NCI-H2227 (cell line): ENCODE measurements around the gene UBE2H.
A peak's percentile ranks its signal among the peaks of the same experiment; 100 is the strongest.

Source experiments
- DNase-seq: peaks from one replicate; lab custom pipeline; 2025; ENCODE audit not compliant: unreplicated experiment; lab: John Stamatoyannopoulos, UW

The UBE2H gene

DNA sequence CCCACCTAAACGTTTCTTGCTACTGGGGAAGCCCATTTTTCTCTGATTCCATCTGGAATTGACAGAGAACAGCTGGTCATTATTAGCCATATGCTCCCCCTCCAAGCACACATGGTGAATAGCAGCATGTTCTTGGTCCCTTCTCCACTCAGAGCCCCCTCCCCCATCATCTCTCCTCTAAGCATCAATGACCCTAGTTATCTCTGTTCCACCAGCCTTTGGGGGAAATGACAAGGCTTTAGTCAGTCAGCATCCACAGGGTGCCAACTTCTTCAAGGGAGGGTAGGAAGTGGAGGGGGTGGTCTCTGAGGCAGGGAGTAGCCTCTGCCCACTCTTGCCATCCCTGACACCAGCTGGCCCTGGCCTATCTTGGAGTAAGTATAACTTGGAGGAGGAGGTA is 163.1 kb downstream of the UBE2H start:
- DNase-seq: no peak

DNA sequence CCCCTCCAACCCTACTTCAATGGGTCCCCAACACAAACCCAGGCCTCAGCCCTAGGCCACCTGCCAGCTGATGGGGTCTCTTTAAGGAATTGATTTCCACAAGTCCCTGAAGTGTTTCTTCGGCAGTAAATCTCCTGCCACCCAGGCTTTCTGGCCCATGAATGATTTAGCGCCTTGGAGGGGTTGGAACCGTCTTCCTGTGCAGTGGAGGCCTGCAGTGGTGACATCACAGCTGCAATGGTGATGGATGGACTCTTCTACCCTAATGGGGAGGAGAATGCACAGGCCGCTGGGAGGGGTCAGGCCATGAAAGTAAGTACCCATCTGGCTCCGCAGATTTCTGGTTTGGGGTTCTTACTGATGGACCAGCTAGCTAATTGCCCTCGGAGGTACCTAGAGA is 163.8 kb downstream of the UBE2H start:
- no peak for DNase-seq

DNA sequence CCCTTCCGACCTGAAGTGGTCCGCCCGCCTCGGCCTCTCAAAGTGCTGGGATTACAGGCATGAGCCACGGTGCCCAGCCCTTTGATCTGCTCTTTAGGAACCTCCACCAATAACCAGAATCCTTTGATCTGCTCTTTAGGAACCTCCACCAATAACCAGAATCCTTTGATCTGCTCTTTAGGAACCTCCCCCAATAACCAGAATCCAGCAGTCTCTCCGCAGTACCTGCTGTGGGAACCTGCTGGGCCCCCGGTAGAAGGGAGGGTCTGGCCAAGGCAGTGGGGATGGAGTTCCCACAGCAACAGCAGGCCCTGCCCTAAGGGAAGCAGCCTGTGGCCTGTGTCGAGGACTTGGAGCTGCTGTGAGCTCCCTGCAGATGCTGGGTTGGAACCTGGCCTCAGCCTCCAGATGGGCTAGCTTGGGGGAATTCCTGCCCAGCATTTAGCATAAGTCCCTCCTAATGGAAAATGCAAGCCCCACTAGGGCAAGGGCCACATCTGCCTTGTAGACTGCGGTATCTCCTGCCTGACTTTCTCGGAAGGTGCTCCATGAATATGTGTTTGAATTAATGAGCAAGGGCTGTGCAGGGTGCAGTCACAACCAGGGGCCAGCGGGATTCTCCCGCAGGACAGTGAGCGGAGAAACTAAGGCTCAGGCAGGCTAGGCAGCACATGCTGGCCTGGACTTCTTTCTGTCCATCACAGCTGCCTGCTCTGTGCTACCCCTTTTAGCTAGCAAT is 165.8 kb downstream of the UBE2H start:
- no peak for DNase-seq

DNA sequence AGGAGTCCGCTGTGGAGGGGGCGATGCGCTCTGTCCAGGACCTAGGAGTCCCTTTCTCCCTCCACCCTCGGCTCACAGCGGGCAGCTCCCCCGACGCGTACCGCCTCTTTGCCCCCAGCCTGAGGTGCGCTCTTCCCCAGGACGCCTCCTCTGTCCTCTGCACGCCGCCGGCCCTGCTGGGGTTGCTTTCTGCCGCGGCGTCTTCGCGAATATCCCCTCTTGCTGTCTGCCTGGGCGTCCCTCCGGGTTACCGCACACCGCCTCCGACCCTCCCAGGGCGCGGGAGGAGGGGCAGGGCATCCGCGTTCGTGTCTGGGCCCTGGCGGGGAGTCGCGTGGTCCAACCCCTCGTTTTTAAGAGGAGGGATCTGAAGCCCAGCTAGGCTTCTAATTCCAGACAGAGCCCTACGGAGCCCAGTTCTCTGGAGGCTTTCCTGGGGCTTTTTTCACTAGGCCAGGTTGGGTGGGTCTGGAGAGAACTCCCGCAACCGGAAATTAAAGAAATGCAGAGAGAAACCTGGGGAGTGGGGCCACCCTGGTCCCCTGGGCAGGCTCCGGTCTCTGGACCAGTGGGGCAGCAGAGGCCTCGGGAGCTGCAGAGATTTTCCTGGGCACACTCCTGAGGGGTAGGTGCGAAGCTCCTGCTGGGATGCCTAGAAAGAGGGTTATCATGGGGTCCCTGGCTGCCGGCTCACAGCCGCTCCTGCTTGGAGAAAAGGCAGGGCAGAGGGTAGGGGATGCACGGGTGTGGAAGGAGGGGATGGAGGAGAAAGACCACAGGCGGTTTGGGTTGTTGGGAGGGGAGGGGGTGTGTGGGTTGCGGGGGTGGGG is 166.9 kb downstream of the UBE2H start:
- DNase-seq: no peak

DNA sequence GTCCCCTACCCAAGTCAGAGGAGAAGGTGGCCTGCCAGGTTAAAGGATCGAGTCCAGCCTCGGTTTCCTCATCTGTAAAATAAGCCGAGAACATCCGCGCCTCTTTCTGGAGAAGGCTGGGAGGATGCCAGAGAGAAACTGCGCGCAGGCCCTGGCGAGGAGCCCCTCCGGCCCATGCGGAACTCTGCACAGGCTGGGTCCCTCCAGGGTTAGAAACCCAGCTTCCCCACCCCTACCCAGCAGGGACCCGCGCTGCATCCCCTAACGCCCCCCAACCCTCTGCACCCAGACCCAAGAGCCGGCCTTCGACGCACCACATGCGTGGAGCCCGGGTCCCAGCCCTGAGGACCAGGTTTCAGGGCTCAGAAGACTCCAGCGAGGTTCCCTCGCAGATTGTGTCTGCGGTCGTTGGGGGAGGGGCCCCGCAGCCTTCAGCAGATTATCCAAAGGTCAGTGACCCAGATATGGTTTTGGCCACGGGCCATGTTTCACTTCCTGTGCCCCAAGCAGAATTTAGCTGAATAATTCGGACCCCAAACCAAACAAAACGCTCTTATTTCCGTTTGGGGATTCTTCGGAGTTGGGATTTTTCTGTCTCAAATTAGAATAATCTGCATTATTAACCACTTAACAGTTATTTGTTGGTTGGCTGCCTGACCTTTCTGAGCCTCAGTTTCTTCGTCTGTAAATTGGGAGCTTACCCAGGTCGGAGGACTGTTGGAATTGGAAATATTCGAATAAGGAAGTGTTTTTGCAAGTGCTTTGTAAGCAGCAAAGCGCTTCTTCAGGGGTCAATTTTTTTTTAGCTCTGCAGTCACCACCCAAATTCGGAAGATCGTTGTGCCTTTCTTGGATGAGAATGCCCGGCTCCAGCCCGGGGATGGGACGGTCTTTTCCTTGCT is 167.7 kb downstream of the UBE2H start:
- DNase-seq: no peak

GRCh38 chr7:129784437-129784782 is 168.3 kb downstream of the UBE2H start:
- DNase-seq: no peak

DNA sequence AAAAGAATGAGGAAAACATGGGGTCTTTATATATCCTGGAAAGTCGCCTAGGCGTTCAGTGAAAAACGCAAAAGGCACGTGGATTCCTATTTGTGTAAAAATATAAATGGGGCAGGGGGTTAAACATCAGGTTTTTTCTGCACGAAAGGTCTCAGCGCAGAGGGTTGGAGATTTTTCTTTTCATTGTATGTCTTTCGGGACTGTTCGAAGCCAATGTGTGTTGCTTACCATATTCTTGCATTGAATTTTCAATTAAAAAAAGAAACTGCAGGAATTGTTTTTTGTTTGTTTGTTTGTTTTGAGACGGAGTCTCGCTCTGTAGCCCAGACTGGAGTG is 169.2 kb downstream of the UBE2H start:
- DNase-seq: no peak

GRCh38 chr7:129782818-129783583 is 169.8 kb downstream of the UBE2H start:
- no peak for DNase-seq

DNA sequence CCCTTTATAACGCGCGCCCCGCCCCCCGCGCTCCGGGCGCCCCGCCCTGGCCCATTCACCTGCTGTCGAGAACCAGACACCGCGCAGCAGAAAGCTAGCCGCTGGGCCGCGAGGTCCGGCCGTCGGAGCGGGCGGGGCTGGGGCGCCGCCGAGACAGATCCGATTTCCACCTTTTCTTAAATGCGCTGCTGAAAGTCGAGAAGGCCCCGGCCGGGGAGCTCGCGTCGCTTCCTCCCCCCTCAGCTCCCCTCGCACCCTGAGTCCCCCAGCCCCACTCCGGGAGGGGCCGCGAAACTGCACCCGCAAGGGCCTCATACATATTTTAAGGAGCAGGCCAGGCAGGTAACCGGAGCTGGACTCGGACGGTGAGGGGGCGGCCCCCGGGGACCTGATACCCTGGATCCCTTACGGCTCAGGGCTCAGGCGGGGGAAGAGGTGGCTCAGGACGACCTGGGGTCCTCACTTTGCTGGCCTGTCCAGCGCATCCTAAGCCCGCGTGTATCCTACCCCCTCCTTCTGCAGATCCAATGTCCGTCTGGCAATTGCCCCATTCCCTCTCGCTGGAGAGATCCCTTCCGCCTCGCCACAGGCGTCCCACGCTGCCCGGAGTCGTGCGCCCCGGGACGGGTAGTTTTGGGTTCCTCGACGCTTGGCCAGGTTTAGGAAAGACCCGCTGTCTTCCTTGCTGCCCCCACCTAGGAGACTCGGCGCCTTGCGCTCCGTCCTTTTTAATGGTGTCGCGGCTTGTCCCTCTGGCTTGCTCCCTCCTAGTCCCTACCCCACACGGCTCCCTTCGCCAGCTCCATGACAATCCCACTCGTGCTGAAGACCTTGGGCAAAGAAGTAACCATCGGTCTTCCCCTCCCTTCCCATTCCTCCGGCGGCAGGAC is 170.6 kb downstream of the UBE2H start:
- DNase-seq: no peak

- DNase-seq: peak; percentile 79
These were observed 171.5 kb downstream of the UBE2H start for GRCh38 chr7:129780974-129781927.
